GM19351 (cell line): Measurements from ENCODE around the gene ANKRD13A.
"Not testable (repeated sequence)": the region's sequence is repeated elsewhere in the genome, so short reads cannot be mapped to it uniquely, and the experiment has no call there.

Experiments used
- ATAC-seq: cut with Tn5 transposase; IDR thresholded peaks from one replicate; pipeline ENCODE4 v1.9.1; 2021; ENCODE audit warnings: mild to moderate bottlenecking, moderate library complexity; ENCODE audit not compliant: unreplicated experiment

ANKRD13A gene

GRCh38 chr12:110047297-110047940 is 48.2 kb downstream of the ANKRD13A start:
- ATAC-seq = no peak

- peak; percentile 98 for ATAC-seq
Observed at GRCh38 chr12:110048242-110049027, 49.2 kb downstream of the ANKRD13A start, which contains the start of gene C12orf76. Gene C12orf76, minus strand, starts transcription at chr12:110048522. Its CDS starts 27 bp downstream, at chr12:110048495.

GRCh38 chr12:110049034-110049433 is 49.8 kb downstream of the ANKRD13A start:
- not testable (repeated sequence) for ATAC-seq

GRCh38 chr12:110049666-110050065 is 50.4 kb downstream of the ANKRD13A start:
- not testable (repeated sequence) for ATAC-seq

- no peak for ATAC-seq
Observed at GRCh38 chr12:110050927-110051326, 51.7 kb downstream of the ANKRD13A start.

GRCh38 chr12:110055375-110056352 is 56.4 kb downstream of the ANKRD13A start:
- ATAC-seq = not testable (repeated sequence)

GRCh38 chr12:110056643-110057042 is 57.4 kb downstream of the ANKRD13A start:
- ATAC-seq = not testable (repeated sequence)

GRCh38 chr12:110058875-110059615 is 59.8 kb downstream of the ANKRD13A start:
- ATAC-seq = no peak

- ATAC-seq = no peak
Observed at GRCh38 chr12:110059651-110060000, 60.4 kb downstream of the ANKRD13A start.

GRCh38 chr12:110062241-110062640 is 63.0 kb downstream of the ANKRD13A start:
- no peak for ATAC-seq

- ATAC-seq = no peak
Observed at GRCh38 chr12:110065540-110065939, 66.3 kb downstream of the ANKRD13A start.

GRCh38 chr12:110067531-110067930 is 68.3 kb downstream of the ANKRD13A start:
- ATAC-seq = no peak

GRCh38 chr12:110068115-110068514 is 68.9 kb downstream of the ANKRD13A start:
- ATAC-seq = not testable (repeated sequence)

GRCh38 chr12:110068654-110069053 is 69.4 kb downstream of the ANKRD13A start:
- no peak for ATAC-seq

GRCh38 chr12:110071504-110071903 is 72.3 kb downstream of the ANKRD13A start:
- no peak for ATAC-seq

- no peak for ATAC-seq
Observed at GRCh38 chr12:110071967-110072366, 72.7 kb downstream of the ANKRD13A start.

- not testable (repeated sequence) for ATAC-seq
Observed at GRCh38 chr12:110072636-110073035, 73.4 kb downstream of the ANKRD13A start.

- no peak for ATAC-seq
Observed at GRCh38 chr12:110073049-110073831, 74.0 kb downstream of the ANKRD13A start.

- ATAC-seq = no peak
Observed at GRCh38 chr12:110074089-110074488, 74.9 kb downstream of the ANKRD13A start.

GRCh38 chr12:110075880-110076279 is 76.7 kb downstream of the ANKRD13A start:
- ATAC-seq = no peak
